Glomerular visceral epithelial cell (primary cell): ENCODE measurements around the gene TMEM244.
A peak's percentile ranks its signal among the peaks of the same experiment; 100 is the strongest.
"Not testable (repeated sequence)": the region's sequence is repeated elsewhere in the genome, so short reads cannot be mapped to it uniquely, and the experiment has no call there.

Experiments
- DNase-seq: peaks from one replicate; pipeline ENCODE4 v3.0.0-alpha.2; 2016; ENCODE audit errors: extremely low spot score

TMEM244 gene, protein sequence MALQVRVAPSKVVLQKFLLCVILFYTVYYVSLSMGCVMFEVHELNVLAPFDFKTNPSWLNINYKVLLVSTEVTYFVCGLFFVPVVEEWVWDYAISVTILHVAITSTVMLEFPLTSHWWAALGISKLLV

DNA sequence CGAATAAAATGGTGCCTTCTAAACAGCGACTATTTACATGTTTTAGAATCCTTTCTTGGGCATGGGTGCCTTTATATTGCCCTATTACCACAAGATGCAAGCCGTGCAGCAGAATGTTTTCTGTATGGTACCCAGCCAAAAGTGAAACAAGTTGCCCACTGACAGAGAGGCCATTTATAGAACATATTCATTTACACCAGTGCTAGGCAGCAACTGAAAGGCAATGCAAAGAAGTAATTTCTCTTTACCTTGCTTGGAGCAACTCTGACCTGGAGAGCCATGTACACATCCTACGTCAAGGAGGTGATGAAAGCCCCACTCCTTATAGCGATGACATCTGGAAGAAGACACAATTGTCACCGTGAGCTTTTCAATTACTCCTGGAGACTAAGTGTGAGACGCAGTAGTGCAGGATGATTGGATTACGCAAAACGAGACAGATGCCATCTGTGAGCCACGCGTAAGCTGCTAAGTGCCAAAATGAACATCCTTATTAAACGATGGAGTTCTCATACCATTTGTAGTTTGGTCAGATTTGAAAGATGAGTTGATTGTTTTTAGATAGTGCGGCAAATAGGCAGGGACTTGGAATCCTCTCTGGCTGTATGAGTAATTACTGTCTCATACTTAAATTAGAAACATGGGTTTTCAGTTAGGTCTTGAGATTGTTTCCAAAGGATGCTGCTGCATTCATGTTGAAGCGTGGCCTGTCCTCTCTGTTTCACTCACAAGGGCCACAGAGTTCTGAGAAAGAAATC, at the start of gene TMEM244:
Gene TMEM244, minus strand, starts transcription at position 408 of the 758 bp plus-strand sequence. Its CDS starts 127 bp downstream, at position 281.
- DNase-seq: no peak

DNA sequence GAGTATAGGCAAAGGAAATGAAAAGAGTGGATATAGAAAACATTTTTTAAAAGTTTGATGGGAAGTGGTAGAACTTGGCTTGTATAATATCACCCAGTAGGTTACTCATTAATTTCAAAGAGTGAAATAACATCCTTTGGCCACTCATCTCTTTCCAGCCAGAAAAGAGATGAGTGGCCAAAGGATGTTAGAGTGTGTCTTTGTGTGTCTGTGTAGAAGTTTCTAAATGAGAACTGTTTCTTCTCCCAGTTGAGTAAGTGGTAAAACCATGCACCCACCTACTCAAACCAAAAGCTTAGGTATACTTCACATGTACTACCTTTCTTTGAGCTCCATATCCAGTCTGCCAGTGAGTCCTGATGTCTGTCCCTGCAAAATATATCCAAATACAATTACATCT, 47.7 kb upstream of the TMEM244 start:
- no peak for DNase-seq

DNA sequence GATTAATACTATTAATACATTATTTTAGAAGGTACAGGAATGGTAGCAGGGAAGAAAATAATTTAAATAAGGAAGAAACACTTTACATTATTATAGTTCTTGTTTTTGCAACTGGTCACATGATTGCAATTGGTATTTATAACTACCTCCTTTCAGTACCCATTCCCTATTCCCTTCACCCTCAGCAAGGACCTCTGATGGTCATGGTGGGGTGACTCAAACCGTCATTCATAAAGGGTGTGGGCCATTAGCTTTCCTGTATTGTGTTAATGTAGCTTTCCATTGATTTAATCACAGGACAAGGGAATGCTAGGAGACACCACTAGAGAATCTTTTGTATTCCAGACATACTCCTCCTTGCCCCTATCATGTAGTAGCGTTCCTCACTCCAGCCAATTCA, 47.2 kb upstream of the TMEM244 start:
- DNase-seq: no peak

DNA sequence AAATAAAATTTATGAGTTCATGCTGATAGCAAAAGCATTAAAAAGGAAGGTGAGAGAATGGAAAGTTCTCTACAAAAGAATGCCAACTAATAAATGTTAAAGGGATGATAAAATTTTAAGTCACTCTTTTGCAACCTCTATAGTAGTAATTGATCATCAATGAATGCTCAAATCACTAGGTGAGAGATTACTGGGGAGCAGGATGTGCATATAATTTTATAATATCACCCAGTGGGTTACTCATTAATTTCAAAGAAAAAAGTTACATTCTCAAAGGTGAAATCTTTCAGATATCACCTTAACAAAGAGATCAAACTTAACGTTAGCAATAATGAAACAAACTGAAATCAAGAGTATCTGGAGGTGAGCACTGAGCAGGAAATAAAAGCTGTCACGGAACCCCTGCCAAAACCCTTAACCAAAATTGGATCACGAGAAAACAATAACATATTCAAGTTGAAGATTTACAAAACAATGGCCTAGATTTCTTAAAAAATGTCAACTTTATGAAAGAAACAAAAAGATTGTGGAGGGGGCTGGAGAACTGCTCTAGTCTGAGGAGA, 45.5 kb upstream of the TMEM244 start:
- no peak for DNase-seq

DNA sequence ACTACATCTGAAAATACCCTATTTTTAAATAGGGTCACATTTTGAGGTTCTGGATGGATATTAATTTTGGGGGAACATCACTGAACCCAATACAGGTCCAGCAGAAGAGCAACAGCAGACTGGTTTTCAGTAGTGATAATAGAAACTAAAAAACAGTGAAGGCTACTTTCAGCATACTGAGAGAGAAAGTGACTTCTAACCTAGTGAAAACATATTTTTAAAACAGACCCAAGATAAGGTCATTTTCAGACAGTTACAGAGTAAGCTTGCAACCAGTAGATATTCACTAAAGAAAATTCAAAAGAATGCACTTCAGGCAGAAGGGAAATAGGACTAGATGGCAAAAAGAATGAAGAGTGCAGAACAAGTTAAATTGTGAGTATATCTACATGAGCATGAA, 42.0 kb upstream of the TMEM244 start:
- no peak for DNase-seq

DNA sequence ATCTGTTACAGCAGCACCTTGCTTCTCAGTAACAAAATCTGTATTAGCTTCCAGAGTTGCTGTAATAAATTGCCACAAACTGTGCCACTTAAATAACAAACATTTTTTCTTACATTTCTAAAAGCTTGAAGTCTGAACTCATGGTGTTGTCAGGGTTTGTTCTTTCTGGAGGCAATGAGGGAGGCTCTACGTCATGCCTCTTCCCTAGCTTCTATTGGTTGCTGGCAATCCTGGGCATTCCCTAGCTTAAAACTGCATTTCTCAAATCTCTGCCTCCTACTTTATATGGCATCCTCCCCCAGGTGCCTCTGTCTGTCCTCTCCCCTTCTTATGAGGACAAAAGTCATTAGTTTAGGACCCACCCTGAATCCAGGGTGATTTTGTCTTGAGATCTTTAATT, 41.6 kb upstream of the TMEM244 start:
- no peak for DNase-seq

DNA sequence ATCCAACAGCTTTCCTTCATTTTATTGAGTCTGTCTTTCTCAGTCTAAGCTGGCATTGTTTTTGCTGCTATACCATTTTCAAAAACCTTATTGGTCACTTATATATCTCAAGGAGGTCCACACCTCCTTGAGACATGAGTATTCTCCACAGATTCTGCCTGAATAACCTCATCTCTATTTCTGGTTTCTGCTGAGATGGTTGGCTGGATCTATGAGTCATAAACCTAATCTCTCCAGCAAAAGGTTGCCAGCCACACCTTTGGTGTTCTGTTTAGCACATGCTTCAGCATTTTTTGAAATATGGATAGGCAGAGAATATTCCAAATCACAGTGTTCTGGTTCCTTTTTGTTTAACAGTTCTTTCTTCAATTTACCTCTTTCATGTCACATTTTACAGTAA, 40.8 kb upstream of the TMEM244 start:
- peak; percentile 29 for DNase-seq

DNA sequence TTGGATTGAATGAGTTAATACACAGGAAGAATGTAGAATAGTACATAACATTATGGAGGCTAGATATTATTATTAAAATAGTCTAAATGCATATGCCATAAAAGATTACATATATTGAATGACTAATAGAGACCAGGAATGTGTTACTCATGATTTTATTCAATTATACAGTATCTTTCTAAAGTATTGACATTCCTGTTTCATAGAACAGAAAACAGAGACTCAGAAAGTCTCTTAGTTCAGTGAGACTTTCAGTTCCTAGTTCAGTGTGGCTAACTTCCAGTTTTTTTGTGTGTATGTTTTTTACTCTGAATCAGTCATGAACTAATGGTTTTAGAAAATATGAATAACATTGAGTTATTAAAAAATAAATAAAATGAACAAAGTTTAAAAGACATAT, 34.6 kb upstream of the TMEM244 start:
- DNase-seq: no peak

DNA sequence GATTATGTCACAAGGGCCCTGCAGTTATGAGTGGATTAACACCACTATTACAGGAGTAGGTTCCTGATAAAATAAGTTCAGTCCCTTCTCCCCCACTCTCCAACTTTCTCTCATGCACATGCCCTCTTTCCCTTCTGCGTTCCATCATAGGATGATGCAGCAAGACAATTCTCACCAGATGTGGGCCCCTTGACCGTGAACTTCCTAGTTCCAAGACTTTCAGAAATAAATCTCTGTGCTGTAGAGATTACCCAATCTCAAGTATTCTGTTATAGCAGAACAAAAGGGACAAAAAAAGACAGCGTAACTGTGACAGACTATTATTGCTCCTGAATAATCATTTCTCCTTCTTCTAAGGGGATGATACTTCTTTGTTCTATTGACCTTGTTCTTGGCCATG, 33.8 kb upstream of the TMEM244 start:
- DNase-seq: no peak

DNA sequence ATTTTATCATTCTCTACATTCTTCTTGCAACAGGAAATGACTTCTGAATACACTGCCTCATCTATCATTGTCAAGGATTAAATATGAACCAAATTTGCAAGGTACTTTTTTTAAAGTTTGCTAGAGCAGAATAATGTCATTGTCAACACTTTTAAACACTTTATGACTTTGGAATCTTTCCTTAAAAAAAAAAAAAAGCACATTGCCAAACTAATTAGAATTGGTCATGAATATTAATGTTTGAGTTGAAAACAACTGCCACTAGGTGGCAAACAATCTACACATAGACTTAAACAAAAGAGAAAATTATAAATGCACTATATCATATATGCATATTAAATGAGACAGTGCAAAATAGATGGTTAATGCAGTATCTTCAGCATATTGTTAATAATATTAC, 32.5 kb upstream of the TMEM244 start:
- no peak for DNase-seq

DNA sequence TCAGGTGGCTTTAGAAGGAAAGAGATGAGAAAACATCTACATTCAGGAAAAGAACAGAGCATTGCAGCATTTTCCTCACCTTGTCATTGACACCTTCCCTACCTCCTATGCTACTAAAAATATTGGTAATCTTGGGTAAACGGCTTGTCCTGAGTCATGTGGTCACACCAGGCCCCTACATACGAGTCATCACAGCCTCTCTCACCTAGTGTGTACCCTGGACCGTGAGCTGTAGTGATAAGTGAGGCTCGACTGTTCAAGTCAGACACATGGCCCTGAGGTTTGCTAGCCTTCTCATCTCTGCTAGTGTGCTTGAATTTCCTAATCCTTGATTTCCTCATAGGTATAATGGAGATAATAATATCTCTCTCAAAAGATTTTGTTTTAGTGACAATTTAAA, 29.6 kb upstream of the TMEM244 start:
- DNase-seq: no peak

DNA sequence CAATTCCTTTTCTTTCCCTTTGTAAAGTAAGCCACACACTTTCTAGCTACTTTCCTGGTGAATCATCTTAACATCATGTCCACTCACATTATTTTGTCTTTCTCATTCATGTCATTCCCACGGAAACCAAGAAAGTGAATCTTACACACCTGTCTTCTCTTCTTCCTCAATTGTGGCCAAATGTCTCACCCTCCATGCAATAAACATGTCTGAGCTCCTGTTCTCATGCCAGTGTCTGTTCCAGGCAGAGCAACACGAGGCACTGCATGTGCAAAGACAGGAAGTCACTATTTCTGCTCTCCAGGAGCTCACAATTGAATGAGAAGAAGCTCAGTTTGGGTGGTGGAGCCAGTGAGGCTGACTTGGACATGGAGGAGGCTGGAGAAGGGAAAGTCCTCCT, 29.0 kb upstream of the TMEM244 start:
- peak; percentile 43 for DNase-seq

DNA sequence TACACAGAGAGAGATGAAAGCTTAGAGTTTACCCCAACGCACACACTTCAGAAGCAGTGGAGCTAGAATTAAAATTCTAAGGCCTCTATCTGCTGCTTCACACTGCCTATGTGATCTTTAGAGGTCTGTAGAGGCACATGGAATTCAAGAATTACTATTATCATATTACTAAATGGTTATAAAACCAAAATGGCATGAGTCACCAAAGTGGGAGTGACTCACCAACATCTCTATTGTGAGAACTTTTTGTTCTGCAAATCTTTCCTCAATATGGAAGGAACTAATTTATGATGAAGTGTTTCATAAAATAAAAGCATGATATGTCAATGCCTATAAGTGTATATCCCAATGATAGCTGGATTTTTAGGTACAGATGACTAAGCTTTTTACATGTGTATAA, 28.5 kb upstream of the TMEM244 start:
- peak; percentile 41 for DNase-seq

DNA sequence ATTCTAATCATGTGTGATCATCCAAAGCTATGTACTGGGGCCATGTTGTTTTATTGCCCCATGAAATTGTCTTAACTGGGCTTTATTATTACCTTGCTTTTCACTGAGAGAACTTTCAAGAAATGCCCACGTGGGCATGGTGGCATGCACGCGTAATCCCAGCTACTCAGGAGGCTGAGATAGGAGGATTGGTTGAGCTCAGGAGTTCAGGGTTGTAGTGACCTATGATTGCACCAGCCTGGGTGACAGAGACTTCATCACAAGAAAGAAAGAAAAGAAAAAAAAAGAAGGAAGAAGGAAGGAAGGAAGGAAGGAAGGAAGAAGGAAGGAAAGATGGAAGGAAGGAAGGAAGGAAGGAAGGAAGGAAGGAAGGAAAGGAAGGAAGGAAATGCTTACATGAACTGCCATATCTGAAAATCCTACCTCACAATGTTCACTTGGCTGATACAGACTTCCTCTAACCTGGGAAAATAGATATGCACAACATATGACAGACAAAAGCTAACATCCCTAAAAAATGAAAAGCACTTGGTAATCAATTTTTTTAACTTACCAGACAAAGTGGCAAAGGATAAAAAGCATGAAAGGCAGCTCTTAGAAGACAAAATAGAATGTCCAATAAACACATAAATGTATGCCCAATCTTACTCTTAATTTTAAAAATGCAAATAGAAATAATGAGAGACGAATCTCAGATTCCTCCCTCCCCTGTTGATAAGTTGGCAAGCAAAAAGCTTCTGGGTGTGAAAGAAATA, 25.5 kb upstream of the TMEM244 start:
- no peak for DNase-seq

DNA sequence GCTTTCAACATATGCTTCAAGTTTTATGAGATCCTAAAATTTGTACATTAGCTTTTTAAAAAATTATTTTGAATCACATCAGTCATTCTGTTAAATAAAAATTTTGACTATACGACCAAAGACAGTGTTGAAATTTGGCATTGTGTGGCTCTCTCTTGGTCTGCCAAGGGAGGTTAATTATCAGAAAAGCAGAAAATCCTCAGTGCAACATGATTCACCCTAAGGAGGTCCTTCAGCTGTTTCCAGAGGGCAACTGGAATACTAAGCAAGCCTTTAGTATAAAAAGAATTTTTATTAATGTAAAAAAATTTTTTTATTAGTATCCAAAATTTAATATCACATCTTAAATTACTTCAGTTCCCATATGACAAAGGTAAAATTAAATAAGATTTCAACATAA, 23.1 kb upstream of the TMEM244 start:
- no peak for DNase-seq

DNA sequence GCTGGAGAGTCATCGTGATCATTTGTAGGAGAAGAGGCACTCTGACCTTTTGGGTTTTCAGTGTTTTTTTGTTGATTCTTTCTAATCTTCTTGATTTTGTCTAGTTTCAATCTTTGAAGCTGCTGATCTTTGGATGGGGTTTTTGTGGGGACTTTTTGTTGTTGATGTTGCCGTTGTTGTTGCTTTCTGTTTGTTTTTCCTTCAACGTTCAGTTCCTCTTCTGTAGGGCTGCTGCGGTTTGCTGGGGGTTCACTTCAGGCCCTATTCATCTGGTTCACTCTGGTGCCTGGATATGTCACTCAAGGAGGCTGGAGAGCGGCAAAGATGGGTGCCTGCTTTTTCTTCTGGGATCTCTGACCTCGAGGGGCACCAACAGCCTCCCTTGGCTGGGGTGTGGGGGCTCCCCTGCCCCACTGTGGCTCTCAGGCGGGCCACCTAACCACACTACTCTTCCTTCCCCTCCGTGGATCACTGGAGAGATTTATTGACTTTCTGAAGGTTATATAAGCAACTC, 21.5 kb upstream of the TMEM244 start:
- no peak for DNase-seq

DNA sequence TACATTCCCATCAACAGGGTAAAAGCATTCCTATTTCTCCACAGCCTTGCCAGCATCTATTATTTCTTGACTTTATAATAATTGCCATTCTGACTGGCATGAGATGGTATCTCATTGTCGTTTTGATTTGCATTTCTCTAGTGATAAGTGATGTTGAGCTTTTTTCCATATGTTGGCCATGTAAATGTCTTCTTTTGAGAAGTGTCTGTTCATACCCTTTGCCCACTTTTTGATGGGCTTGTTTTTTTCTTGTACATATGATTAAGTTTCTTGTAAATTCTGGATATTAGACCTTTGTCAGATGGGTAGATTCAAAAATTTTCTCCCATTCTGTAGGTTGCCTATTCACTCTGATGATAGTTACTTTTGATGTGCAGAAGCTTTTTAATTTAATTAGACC, 16.8 kb upstream of the TMEM244 start:
- not testable (repeated sequence) for DNase-seq

DNA sequence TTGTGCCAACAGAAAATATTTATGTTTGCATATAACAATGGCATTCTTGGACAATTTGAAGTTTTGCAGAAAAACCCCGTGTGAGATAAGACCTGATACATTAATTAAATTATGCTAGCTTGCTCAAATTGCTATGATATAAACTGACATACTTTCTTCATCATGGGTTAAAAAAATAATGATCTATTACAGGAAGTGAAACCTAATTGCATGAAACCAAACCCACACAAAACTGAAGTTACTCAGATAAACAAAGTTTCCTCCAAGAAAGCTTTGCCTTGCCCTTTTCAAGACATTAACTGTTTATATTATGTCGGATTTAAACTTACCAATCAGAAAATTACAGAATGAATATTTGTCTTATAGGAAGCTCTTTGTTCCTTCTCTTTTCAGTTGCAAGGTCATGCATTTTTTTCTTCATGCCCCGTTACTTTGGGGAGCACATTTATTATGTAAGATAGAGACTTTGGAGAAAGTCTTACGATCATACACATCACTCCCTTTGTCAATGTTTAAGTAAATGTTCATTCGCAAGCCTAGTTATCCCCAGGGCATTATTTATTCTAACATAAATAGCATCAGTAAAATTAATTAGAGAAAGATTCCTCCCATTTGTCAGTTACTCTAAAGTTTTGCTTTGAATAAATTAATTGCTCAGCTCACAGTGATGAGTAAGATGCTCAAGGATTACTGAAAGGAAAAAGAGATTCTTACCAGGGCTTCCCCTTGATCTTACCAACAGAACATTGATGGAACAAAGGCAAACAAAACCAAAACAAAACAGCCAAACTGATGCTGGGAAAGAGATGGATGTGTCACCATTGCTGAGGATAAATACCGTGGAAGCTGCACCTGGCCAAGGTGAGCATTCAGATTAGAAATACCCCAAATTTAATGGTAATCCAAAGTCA, 14.8 kb upstream of the TMEM244 start:
- DNase-seq: no peak

DNA sequence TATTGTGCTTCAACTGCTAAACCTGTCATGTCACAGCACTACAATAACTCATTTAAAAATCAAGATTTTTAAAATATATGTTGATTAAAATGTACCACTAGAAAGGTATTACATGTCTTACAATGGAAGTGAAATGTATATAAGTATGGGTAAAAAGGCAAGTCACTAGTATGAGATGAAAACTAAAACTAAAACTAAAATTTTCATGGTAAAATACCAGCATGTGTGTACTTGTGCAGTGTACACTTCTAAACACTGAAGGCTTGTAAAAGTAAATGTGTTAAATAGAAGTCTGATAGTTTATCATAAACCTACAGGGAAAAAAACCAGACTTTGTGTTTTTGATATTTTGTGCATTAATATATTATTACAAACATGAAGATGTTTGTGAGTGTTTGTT, 13.7 kb upstream of the TMEM244 start:
- no peak for DNase-seq

DNA sequence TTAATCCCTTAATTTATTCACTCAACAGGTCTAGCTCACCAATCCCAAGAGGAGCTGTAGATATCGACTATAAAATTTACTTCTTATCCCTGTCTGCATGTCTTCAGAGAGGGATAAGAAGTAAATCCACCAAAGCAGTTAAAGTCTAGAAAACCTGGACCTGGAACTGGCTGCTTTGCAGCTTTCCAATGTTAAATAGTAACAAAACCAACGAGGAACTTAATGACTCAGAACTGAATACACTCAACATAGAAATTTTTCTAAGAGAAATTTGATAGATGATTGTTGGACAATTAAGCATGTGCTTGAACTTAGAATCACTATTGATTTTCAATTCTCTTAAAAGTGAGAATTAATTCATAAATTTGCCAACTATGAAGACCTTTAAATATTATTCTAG, 11.5 kb upstream of the TMEM244 start:
- no peak for DNase-seq

DNA sequence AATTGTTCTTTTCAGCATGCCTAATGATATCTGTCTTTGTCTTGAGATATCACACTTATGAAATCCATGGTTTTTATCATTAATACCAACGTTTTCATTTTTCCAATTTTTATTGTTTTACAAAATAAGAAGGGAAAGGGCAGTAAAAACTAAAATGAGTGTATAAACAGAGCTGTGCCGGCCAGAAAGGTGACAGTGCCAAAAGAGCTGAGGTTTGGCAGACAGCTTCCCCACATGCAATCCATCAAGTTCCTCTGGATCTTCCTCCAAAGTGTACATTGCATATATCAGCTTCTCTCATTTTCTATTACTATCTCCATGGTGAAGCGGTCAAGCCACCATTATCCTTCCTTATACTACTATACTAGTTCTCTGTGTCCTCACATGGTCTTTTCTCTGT, 10.1 kb upstream of the TMEM244 start:
- no peak for DNase-seq

DNA sequence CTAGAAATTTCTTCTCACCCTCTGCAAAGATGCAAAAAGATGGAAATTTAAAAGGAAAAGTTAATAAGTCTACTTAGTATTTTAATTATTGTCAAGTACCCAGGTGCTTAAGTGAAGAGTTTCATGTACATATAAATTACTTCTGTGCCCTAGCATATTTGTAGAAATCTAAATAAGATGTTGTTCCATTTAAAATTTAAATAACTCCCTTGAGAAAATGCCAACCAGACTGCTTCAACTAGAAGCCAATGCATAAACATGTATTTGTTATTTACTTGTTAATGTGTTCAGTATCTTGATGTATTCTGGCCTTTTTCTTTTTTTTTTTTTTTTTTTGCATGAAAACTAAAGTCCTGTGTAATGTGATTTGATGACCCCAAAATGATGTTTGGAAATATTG, 6.3 kb upstream of the TMEM244 start:
- DNase-seq: no peak
